Activated CD4-positive, alpha-beta T cell treated with anti-CD3 and anti-CD28 coated beads for 36 hours (primary cell): ENCODE results near the gene NNAT. TPM values are rescaled to one million over a fixed set of nuclear protein-coding genes. Genes with fewer than 3 reads are reported as not detected.

Experiments used
- ATAC-seq: fragments of 200-7000 bp; cut with Tn5 transposase; one replicate; pipeline ENCODE4 v1.10.0; 2021; ENCODE audit warnings: mild to moderate bottlenecking, moderate library complexity
- CTCF ChIA-PET: fragments of 350-600 bp; sonication (Branson Sonifier 250); formaldehyde crosslinking; loops from one replicate; lab custom pipeline; 2021; ENCODE audit warnings: antibody characterized with exemption; lab: Charles Lee
- POLR2A ChIA-PET: fragments of 350-600 bp; sonication (Branson Sonifier 250); formaldehyde crosslinking; loops from one replicate; lab custom pipeline; 2021; ENCODE audit warnings: antibody characterized with exemption, inconsistent platforms; lab: Charles Lee
- DNase-seq: peaks from one replicate; pipeline ENCODE4 v3.0.0-alpha.2; 2020
- H3K27ac Mint-ChIP-seq: one replicate; pipeline ENCODE4 v1.8.0; 2021; ENCODE audit warnings: mixed read lengths
- H3K27me3 Mint-ChIP-seq: one replicate; pipeline ENCODE4 v1.8.0; 2021; ENCODE audit warnings: mixed read lengths
- H3K36me3 Mint-ChIP-seq: one replicate; pipeline ENCODE4 v1.8.0; 2021; ENCODE audit warnings: low read depth, mixed read lengths
- H3K4me1 Mint-ChIP-seq: one replicate; pipeline ENCODE4 v1.8.0; 2021; ENCODE audit warnings: mixed read lengths
- H3K4me3 Mint-ChIP-seq: one replicate; pipeline ENCODE4 v1.8.0; 2021; ENCODE audit warnings: mild to moderate bottlenecking, moderate library complexity, mixed read lengths
- H3K9me3 Mint-ChIP-seq: one replicate; pipeline ENCODE4 v1.8.0; 2021; ENCODE audit warnings: low read depth, mixed read lengths
- intact Hi-C, 2 experiments: fragments of 100-400 bp; cut with DNase I in 1 of 2; cut with micrococcal nuclease in 1 of 2; formaldehyde crosslinking; loops; one replicate each; pipeline versions ENCODE4 v1.14.2 to v1.15.1; 2022 to 2024; cut with DNase I, micrococcal nuclease
- total RNA-seq, 2 experiments: library from RNA; stranded (reverse); gene quantifications; one replicate each; pipeline ENCODE4 v1.2.3, GENCODE V29; 2021

Gene NNAT
- total RNA-seq, 2 experiments from 2014 or later, result 0.42 to 0.91 TPM

DNA sequence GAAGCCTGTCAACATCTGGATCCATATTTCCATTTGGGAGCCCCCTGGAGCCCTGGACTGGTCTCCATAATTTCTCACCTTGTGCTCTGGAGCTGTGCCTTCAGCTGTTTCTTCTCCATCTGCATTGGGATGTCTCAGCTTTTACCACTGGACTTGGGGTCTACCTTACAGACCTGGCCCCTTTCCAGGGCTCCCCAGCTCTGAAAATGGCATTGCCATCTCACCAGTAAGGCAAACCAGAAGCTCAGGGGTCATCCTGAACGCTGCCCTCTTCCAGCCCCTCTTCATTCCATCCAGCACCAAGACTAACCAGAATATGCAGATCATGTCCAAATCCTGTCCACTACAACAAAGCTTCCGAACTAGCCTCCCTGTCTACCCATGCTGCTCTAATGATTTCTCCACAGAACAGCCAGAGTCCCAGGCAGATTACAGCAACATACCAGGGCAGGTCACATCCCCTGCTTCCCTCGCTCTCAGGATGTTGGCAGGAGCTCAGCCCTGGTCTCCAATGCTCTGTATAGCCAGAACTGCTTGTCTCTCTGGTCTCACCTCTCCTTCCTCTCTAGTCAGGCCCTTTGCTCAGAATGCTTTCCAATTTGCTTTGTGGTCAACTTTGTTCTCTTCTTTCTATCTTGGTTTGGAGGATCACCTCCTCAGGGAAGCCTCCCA, 17.7 kb upstream of the NNAT start:
- intact Hi-C loops, result no loop called here
- CTCF ChIA-PET, result no interaction called here
- Mint-ChIP-seq H3K27me3 (no peaks in the 10 kb centered on the region), H3K9me3 (no peaks in the 10 kb centered on the region), H3K27ac (no peak overlapping the region), H3K4me3 (no peak overlapping the region), H3K4me1 (no peaks in the 10 kb centered on the region), H3K36me3 (no peaks in the 10 kb centered on the region)
- POLR2A ChIA-PET, result interaction anchor here (0.6 kb wide), 1 partner anchor 589 kb away, joined by 3 read pairs; no protein-coding TSS in a partner anchor
- ATAC-seq, result no peak
- no peak for DNase-seq

DNA sequence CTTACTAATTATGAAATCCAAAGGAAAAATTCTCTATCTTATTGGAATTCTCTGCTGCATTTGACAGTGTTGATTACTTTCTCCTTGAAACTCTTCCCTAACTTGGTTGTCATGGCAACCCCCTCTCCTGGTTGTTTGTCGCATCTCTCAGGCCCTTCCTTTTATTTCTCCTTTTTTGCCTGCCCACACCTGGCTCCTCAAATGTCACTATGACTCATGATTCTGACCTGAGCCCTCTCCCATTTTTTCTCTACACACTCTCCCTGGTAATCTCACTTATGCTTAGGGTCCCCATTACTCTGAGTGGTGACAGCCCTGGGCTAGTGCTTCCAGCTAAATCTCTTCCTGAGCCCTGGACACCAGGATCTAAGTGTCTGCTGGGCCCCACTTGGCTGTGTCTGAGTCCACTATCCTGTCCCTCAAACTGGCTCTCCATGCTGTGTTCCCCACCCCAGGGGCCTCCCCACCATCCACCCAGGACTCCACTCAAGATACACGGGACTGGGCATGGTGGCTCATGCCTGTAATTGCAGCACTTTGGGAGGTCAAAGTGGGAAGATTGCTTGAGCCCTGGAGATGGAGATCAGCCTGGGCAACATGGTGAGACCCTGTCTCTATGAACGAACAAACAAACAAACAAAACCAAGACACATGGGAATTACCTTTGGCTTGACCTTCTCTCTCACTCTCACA, 16.5 kb upstream of the NNAT start:
- no peak overlapping the region for H3K27ac Mint-ChIP-seq
- ATAC-seq, result no peak
- no peaks in the 10 kb centered on the region for H3K36me3 Mint-ChIP-seq
- no peaks in the 10 kb centered on the region for H3K4me1 Mint-ChIP-seq
- no peaks in the 10 kb centered on the region for H3K27me3 Mint-ChIP-seq
- H3K9me3 Mint-ChIP-seq, result no peaks in the 10 kb centered on the region
- no peak for DNase-seq
- intact Hi-C loops, result no loop called here
- POLR2A ChIA-PET, result no interaction called here
- H3K4me3 Mint-ChIP-seq, result no peak overlapping the region
- CTCF ChIA-PET, result interaction anchor here (0.9 kb wide), 1 partner anchor 10 kb away, joined by 3 read pairs; no protein-coding TSS in a partner anchor

DNA sequence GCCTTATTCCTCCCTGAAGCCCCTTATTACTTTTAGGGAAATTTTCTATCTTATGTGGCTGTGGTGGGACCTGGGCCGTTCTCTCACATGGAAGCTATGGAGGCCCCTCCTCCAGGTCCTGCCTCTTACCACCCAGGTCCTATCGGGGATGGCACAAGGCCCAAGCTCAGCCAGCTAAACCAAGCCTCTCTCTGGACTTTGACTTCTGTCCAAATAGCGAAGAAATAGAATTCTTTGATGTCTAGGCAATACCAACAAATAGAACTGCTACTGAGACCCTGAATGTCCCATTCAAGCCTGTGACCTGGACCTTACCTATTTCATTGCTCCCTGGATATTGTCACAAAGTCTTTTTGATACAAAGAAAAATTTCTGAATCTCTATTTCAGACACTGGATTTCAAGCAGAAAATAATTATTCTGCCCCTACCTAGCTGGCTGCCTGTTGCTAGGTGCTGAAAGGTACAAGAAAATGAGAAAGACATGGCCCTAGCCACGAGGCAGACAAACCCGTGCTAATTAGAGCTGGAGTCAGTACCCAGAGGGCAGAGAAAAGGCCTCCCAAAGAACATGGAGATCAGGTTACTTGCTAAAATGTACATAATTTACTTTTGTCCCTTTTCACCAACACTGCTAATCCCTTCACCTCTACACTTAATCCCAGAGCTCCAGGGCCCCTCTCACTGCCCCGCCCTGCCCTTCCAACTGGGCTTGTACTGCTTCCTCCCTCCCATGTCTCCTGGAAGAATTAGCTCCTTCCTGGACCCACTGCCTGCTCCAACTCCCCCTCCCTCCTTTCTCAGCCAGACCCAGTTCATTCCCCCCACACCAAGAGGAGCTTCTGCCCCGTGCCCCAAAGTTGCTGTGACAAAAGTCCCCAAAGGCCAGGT, 15.5 kb upstream of the NNAT start:
- CTCF ChIA-PET, result interaction anchor here (0.9 kb wide), 1 partner anchor 11 kb away, joined by 3 read pairs; no protein-coding TSS in a partner anchor
- DNase-seq, result no peak
- no peak overlapping the region for H3K27ac Mint-ChIP-seq
- intact Hi-C loops, result no loop called here
- no peak for ATAC-seq
- POLR2A ChIA-PET, result no interaction called here
- H3K9me3 Mint-ChIP-seq, result no peaks in the 10 kb centered on the region
- no peaks in the 10 kb centered on the region for H3K36me3 Mint-ChIP-seq
- H3K27me3 Mint-ChIP-seq, result no peaks in the 10 kb centered on the region
- no peaks in the 10 kb centered on the region for H3K4me1 Mint-ChIP-seq
- no peak overlapping the region for H3K4me3 Mint-ChIP-seq

DNA sequence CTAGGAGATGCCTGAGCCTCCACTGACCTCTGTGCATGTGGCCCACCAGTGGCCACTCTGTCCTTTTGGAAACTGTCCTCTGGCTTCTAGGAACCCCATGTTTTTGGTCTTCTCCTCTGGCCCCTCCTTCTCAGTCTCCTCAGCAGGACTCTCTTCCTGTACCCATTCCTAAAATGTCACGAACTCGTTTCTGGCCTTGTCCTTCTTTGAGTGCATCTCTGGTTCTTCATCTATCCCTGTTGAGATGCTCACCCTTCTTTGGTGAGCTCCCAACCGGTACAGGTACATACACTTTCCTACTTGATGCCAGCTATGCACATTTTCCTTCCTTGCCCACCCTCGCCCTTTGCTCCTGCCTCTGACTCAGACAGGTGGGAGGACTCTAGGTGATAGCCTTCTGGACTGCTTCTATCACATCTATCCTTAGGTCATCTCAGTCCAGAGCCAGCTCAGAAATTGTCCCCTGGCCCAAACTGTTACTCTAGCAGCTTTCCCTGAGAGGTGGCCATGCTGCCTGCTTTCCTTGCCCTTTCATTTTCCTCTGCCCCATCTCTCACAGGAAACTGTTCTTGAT, 14.8 kb upstream of the NNAT start:
- CTCF ChIA-PET, result interaction anchor here (0.7 kb wide), 2 partner anchors 250 to 654 kb away, joined by 3 to 4 read pairs; no protein-coding TSS in a partner anchor
- intact Hi-C loops, result no loop called here
- Mint-ChIP-seq H3K27me3 (no peaks in the 10 kb centered on the region), H3K36me3 (no peaks in the 10 kb centered on the region), H3K4me3 (no peak overlapping the region), H3K4me1 (no peaks in the 10 kb centered on the region), H3K9me3 (no peaks in the 10 kb centered on the region), H3K27ac (no peak overlapping the region)
- no peak for ATAC-seq
- POLR2A ChIA-PET, result no interaction called here
- DNase-seq, result no peak

DNA sequence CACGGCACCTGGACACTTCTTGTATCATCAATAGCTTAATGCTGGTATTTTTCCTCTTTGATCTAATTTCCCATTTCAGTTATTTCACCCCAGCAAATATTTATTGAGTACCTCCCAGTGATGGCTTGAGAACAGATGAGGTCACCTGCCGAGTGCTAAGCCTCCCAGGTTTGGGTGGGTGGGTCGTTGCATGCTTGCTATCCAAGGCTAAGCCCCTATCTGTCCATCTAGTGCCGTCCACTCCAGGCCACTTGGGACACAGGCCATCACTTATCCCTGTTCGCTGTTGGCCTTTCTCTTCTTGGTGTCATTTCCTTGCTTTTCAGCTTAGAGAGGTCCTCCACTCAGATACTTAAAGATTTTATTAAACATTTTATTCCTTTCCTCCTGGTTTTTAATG, 10.8 kb upstream of the NNAT start:
- Mint-ChIP-seq H3K36me3 (no peaks in the 10 kb centered on the region), H3K4me1 (no peaks in the 10 kb centered on the region), H3K4me3 (no peak overlapping the region), H3K27me3 (no peaks in the 10 kb centered on the region), H3K9me3 (no peaks in the 10 kb centered on the region), H3K27ac (no peak overlapping the region)
- intact Hi-C loops, result no loop called here
- ATAC-seq (no peak), DNase-seq (no peak)
- ChIA-PET POLR2A (no interaction called here), CTCF (interaction anchor here (0.7 kb wide), 1 partner anchor 706 kb away, joined by 3 read pairs; no protein-coding TSS in a partner anchor)

DNA sequence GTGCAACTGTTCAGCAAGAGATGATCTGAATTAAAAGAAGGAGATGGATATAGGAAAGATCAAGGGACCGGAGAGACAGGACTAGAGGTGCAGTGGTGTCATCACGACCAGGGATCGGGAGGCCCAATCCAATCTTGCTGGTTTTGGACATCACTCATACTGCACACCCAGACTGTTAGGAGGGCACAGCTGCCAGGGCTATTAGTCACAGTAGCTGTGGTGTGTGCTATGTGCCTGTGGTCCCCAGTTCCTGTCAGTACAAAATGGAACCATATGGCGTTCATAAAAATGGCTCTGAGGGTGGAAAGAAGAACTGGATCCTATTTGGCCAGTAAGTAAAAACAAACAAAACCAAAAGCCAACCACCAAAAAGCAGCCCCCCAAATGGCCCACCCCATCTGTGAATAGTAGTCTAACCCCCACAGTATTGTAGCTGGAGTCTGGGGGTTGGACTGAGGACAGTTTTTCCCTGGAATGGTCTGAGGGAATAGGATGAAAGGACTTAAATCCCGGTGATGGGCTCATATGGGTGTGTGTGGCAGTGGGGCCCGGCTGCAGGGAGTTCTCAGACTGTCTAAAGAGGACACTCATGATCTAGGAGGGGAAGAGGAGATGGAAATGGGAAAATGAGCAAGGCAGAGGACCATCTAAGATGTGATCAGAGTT, 9.3 kb upstream of the NNAT start:
- intact Hi-C loops, result no loop called here
- no peaks in the 10 kb centered on the region for H3K27me3 Mint-ChIP-seq
- H3K4me1 Mint-ChIP-seq, result peaks cover 3% of the 10 kb centered on the region
- no peaks in the 10 kb centered on the region for H3K9me3 Mint-ChIP-seq
- ATAC-seq (no peak), DNase-seq (no peak)
- H3K36me3 Mint-ChIP-seq, result no peaks in the 10 kb centered on the region
- H3K4me3 Mint-ChIP-seq, result no peak overlapping the region
- POLR2A ChIA-PET, result no interaction called here
- CTCF ChIA-PET, result interaction anchor here (1.2 kb wide), 1 partner anchor 316 kb away, joined by 4 read pairs; no protein-coding TSS in a partner anchor
- no peak overlapping the region for H3K27ac Mint-ChIP-seq

DNA sequence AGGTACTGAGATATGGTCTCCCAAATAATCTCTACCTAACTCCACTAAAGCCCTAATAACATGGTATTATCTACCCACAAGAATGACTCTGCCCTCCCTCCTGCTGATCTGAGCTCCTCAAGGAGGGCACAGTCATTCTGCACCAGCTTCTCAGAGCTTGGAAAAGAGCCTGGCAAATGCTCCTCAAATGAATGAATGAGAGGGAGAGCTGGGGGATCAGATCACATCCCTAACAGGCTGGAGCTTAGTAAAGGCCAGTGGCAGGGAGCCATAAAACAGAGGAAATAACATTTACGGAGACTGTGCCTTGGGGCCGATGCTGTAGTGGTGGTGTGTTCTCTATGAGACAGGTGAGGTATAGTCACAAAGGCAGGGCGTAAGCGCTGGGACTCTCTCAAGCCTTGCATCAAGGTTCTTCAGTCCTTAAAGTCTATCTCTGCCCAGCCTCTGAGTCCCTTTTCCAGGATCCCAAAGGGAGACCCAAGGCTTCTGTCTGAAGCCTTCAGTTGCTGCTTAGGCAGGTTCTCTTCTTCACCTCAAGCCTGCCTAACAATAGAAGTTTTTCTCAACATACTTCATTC, 7.2 kb upstream of the NNAT start:
- Mint-ChIP-seq H3K4me1 (peaks cover 3% of the 10 kb centered on the region), H3K27me3 (no peaks in the 10 kb centered on the region), H3K9me3 (no peaks in the 10 kb centered on the region), H3K36me3 (peaks cover 7% of the 10 kb centered on the region), H3K4me3 (no peak overlapping the region), H3K27ac (no peak overlapping the region)
- POLR2A ChIA-PET, result no interaction called here
- CTCF ChIA-PET, result interaction anchor here (0.6 kb wide), 1 partner anchor 104 kb away, joined by 3 read pairs; no protein-coding TSS in a partner anchor
- DNase-seq, result no peak
- intact Hi-C loops, result no loop called here
- no peak for ATAC-seq

DNA sequence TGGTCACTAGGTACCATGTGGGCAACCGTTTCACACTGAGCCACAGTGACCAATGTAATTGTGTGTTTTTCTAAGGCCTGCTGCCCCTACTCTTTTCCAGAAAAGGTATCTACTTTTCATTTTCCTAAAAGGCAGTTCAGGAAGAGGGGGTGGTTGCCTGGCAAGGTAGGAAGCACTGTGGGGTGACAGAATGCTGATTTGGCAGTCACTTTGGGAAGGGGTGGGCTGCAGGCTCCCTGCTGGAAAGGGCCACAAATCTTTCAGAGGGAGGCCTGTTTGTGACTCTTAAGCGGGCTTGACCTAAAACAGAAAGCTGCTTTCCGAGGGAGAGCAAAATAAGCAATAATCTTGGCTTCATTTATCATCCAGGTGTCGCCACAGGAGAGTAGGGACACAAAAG, 5.2 kb upstream of the NNAT start:
- ChIA-PET POLR2A (no interaction called here), CTCF (no interaction called here)
- peaks cover 5% of the 10 kb centered on the region for H3K4me1 Mint-ChIP-seq
- no peaks in the 10 kb centered on the region for H3K9me3 Mint-ChIP-seq
- intact Hi-C loops, result no loop called here
- H3K27me3 Mint-ChIP-seq, result no peaks in the 10 kb centered on the region
- no peak overlapping the region for H3K4me3 Mint-ChIP-seq
- DNase-seq (no peak), ATAC-seq (no peak)
- H3K36me3 Mint-ChIP-seq, result peaks cover 10% of the 10 kb centered on the region
- H3K27ac Mint-ChIP-seq, result no peak overlapping the region

DNA sequence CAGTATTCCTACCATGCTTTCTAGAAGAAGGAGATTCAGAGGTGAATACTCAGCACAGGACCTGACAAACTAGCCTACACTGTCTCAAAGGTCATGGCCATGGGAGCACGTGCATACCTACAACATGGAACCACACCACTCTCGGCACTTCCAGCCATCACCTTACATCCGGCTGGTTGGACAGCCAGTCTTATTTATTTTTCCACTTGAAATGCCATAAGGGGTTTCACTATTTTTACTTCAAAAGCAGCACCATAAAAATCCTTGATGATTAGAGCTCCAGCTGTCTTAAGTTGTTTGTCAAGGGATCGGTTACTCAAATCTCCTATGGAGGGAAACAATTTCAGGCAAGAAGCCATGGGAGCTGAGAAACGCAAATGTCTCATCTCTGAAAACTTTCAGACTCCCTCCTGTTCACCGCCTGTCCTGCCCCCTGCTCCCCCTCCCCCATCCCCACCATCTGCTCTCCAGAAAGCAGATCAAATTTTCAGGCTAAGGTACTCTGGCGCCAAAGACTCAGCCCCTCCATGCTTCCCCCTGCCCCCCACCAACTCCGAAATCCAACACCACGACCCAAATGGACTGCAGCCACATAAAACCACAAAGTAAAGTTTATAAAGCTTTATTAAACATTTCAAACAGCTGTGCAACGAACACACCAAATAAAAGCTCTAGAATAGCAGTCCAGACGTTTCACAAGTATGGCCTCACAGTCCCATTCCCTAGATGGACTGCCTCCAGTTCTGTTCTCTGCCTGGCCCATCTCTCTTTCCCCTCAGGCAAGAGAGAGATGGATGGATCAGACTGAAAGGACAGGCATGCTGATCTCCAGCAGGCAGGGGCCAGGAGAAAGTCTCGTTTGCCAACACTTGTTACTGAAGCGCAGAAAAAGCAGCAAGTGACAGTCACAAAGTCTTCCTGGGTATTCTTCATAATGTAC, 4.0 kb upstream of the NNAT start:
- Mint-ChIP-seq H3K9me3 (no peaks in the 10 kb centered on the region), H3K4me1 (peaks cover 7% of the 10 kb centered on the region), H3K27ac (no peak overlapping the region), H3K27me3 (no peaks in the 10 kb centered on the region), H3K36me3 (peaks cover 12% of the 10 kb centered on the region), H3K4me3 (no peak overlapping the region)
- intact Hi-C loops, result no loop called here
- ChIA-PET CTCF (no interaction called here), POLR2A (no interaction called here)
- ATAC-seq, result no peak
- DNase-seq, result no peak

DNA sequence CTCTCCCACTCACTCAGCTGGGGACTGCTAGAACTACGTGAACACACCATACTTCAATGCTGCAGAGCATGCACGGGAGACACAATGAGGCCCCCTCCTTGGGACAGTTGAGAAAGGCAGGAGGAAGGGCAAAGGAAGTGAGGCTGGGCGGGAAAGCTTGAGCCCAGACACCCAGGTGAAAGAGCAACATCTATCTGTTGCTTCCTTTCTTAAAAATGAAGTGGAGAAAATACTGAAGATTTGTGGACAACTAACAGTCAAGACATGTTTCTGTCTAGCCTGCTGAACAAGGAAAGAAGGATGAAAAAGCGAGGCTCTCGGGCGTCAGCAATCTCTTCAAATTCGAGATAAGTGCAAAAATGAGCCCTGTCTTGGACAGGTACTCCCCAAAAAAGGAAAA, 3.0 kb upstream of the NNAT start:
- DNase-seq, result no peak
- Mint-ChIP-seq H3K36me3 (peaks cover 12% of the 10 kb centered on the region), H3K4me3 (no peak overlapping the region), H3K27ac (no peak overlapping the region), H3K27me3 (no peaks in the 10 kb centered on the region), H3K4me1 (peaks cover 7% of the 10 kb centered on the region), H3K9me3 (no peaks in the 10 kb centered on the region)
- intact Hi-C loops, result no loop called here
- ATAC-seq, result no peak
- CTCF ChIA-PET, result interaction anchor here (1.2 kb wide), 1 partner anchor 703 kb away, joined by 4 read pairs; no protein-coding TSS in a partner anchor
- POLR2A ChIA-PET, result no interaction called here
